Dermis microvascular lymphatic vessel endothelial cell (primary cell): ENCODE measurements around the gene LRRC46. TPM values are rescaled to one million over a fixed set of nuclear protein-coding genes. Genes with fewer than 3 reads are reported as not detected.
A peak's percentile ranks its signal among the peaks of the same experiment; 100 is the strongest.

Experiments used
- DNase-seq, 2 donors: peaks; one replicate each; pipeline versions ENCODE4 v3.0.0 to v3.0.0-alpha.2; 2010; ENCODE audit warnings: low read depth in 2 of 2
- total RNA-seq: library from RNA; depleted of rRNA; stranded (reverse); fragments of >200 nt; gene quantifications from 2 replicates; pipeline ENCODE4 v1.2.1, GENCODE V29; 2014

LRRC46 gene
- total RNA-seq: under 0.01 TPM in 2 replicates

DNA sequence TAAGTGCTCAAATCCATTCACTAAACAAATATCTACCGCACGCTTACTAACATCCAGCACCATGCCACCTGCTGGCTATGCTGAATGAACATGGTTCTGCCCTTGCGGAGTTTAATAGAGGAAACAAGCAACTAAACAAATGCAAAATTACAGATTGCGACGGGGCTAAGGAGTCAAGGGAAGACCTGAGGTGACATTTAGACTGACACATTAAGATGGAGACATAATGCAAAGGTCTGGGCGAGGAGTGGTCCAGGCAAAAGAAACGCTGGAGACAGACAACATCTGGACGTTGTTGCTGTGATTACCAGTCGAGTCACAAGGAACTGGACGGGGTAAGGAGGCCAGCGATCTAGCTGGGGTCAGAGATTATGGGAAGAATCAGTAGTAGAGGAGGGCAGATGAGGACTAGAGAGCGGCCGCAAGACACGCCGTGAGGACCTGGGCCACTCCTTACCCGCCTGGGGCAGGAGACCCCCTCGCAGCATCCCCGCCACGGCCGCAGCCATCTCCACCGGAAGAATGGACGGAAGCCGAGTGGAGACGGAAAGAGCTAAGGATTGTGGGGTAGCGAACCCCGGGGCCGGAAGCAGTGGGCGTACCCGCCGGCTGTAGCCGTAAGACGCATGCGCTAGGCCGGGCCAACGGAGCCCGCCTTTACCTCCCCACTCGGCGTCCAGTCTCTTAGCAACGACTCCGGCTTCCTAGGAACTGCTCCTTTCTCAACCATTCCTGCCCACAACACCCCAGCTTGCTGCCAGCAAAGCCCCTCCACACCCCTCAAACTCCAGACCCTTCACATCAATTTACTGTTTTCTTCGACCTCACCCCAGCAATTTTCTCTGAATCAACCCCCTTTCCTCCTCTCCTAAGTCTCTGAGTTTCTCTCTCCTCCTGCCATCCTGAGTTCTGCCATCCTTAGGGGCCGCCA lies at the start of gene LRRC46, which contains the start of gene MRPL10:
Gene LRRC46 (plus strand): TSS at position 668 of the 931 bp plus-strand sequence. CDS start 320 bp downstream, outside the sequence.
Gene MRPL10 (minus strand): TSS at position 539 of the 931 bp plus-strand sequence. CDS start 30 bp downstream, at position 509.
- DNase-seq: peak; percentile 82 to 91

DNA sequence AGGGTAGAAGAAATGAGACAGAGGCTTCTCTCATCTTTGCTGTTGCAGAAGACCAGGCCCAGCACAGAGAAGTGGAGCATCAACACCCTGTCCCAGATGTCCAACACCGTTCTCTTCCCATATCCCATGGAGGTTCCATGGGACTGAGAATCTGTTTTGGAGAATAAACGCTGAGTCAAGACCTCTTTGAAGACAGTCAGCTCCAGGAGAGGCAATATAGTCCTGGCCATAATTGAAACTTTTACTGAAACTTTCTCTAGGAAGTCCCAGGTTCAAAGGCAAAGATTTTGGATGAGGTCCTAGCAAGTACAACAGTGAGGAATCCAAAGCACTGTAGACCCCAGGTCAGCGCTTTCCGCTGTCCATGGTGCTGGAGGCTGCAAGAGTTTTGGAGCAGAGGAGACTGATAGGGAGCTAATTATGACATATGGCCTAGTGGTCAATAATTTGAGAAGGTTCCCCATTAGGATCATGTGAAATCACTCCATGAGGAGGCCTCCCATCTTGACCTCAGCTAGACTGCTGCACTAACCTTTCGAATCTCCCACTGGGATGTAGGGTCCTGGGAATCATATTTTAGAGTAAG lies 45.8 kb upstream of the LRRC46 start:
- peak in 1 of 2 donors; percentile 47 for DNase-seq

DNA sequence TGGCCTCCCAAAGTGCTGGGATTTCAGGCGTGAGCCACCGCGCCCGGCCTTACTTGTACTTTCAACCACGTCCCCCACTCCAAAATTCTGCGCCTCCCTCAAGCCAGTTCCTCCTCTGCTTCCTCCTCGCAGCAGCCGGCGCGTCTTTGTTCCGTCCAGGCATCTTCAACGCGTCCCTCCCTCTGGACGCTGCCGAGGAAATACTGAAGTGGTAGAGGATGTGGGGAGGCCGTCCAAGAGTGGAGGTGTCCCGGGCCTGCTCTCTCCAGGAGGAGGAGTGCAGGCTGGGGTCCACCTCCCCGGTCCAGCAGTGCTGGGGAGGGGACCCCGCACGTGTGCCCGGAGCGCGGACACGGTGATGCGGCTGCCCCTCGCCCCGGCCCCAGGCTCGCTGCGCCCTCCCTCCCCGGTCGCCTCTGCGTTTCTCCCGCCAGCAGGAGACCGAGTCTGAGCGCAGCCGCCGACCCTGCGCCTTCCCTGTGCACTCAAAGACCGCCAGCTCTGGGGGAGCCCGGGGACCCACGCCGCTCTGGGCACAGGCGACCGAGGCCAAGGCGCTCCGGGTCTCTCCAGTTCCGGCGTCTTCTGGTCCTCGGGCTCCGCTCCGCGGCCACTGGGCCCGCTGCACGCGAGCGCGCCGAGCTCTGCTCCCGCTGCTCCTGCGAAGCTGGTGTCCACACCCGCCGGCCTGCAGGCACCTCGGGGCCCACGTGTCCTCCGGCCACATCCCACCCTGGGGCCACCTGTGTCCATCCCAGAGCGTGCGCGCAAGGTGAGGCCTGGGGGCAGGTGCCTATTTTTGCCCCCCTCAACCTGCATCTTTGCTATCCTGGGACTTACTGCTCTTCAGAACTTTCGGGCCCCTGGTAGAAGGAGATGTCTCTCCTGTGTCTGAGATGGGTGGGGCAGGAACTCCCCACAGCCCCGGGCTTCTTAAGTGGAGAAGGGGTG lies 41.6 kb upstream of the LRRC46 start:
- DNase-seq: peak in 1 of 2 donors; percentile 49

- DNase-seq: no peak
Observed at GRCh38 chr17:47791025-47791424, 40.4 kb upstream of the LRRC46 start.

DNA sequence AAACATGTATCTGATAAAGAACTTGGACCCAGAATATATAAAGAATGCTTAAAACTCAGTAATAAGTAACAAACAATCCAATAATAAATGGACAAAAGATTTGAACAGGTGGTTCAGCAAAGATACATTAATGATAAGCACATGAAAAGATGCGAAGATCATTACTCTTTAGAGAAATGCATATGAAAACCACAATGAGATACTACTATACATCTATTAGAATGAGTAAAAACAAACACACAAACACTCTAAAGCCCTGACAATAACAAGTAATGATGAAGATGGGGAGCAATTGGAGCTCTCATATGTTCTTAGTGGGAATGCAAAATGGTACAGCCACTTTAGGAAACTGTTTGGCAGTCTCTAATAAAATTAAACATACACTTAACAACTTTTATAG lies 39.0 kb upstream of the LRRC46 start:
- no peak for DNase-seq

DNA sequence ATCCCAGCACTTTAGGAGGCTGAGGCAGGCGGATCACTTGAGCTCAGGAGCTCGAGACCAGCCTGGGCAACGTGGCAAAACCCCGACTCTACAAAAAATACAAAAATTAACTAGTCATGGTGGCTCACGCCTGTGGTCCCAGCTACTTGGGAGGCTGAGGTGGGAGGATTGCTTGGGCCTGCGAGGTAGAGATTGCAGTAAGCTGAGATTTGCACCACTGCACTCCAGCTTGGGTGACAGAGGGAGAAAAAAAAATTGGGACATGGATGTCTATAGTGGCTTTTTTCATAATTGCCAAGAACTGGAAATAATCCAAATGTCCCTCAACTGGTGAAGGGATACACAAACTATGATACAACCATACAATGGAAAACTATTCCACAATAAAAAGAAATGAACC lies 38.5 kb upstream of the LRRC46 start:
- DNase-seq: no peak

GRCh38 chr17:47797797-47798196 lies 33.7 kb upstream of the LRRC46 start:
- no peak for DNase-seq

GRCh38 chr17:47800686-47801085 lies 30.8 kb upstream of the LRRC46 start:
- no peak for DNase-seq

GRCh38 chr17:47801176-47801765 lies 30.2 kb upstream of the LRRC46 start:
- no peak for DNase-seq

- no peak for DNase-seq
Observed at GRCh38 chr17:47801906-47802305, 29.6 kb upstream of the LRRC46 start.

GRCh38 chr17:47802341-47803022 lies 29.0 kb upstream of the LRRC46 start:
- peak in 1 of 2 donors; percentile 57 for DNase-seq

- no peak for DNase-seq
Observed at GRCh38 chr17:47803201-47803600, 28.3 kb upstream of the LRRC46 start.

DNA sequence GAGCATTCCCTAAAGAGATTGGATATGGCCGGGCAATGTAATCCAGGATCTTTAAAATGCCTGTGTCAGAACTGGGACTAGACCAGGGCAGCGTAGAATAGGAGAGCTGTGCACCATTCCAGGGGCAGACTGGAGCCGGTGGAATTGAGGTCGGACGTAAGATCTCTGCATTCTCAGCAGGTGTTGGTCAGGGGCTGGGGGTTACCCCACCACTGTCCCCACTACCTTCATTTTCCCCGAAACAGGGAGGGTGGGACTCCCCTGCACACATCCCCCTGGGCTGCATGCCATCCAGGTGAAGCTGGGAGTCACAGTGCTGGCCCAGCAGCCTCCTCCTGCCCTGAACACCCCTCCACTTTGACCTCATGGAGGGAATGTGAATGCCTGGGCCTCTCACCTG lies 27.7 kb upstream of the LRRC46 start:
- no peak for DNase-seq

DNA sequence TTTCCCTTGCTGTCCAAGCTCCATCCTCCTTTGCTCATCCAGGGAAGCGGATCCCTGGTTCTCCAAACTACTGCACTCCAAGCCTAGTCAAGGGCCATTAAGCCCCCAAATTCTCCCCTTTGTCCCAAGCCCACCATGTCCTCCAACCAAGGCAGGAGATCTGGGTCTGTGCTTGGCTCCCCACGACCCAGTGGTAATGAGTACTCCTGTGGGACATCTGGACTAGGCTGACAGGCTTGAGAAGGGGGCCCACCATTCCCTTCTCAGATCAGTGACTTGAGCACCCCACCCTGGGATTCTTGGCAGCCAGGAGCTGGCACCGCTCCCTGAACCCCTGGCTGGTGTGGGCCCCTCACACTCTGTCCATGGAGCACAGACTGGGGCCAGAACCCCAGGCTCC lies 27.0 kb upstream of the LRRC46 start:
- DNase-seq: no peak

- no peak for DNase-seq
Observed at GRCh38 chr17:47806026-47806912, 25.2 kb upstream of the LRRC46 start.

GRCh38 chr17:47806913-47807255 lies 24.6 kb upstream of the LRRC46 start:
- DNase-seq: no peak

DNA sequence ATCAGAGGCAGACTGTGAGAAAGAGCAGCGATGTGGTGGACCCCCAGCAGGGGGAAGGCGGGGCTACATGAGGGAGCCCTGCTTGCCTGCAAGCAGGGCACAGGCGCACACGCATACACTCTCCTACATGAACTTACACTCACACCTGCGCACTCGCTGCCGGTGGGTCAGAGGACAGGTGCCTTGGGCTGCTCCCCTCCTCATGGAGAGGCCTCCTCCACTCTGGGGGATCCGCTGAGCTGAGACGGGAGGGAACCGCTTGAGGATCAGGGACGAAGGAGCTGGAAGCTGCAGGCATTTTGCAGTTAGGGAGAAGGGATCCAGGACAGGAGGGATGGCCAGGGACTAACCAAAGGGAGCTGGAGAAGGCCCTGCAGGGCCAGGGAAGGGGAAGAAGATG lies 24.0 kb upstream of the LRRC46 start:
- DNase-seq: no peak

GRCh38 chr17:47808036-47808829 lies 23.2 kb upstream of the LRRC46 start:
- no peak for DNase-seq
